KOPT-K1 (cell line): Measurements from ENCODE around the gene ALX4.
A peak's percentile ranks its signal among the peaks of the same experiment; 100 is the strongest.

Source experiments
- H3K27ac ChIP-seq: fragments of 200-600 bp; sonication (generic); 2 replicates; pipeline ENCODE4 v1.5.1; 2016; ENCODE audit warnings: antibody characterized with exemption, mild to moderate bottlenecking, low read depth, low read length; ENCODE audit not compliant: poor library complexity, severe bottlenecking
- H3K36me3 ChIP-seq: fragments of 200-600 bp; sonication (generic); 2 replicates; pipeline ENCODE4 v1.5.1; 2017; ENCODE audit warnings: antibody characterized with exemption, mild to moderate bottlenecking, low read length, moderate library complexity; ENCODE audit not compliant: insufficient read depth
- H3K9me3 ChIP-seq: fragments of 200-600 bp; sonication (generic); 2 replicates; pipeline ENCODE4 v1.5.1; 2017; ENCODE audit warnings: antibody characterized with exemption, low read length, mild to moderate bottlenecking; ENCODE audit not compliant: insufficient read depth, poor library complexity, severe bottlenecking

Gene ALX4

GRCh38 chr11:44264438-44264749, 45.5 kb downstream of the ALX4 start:
- Histone ChIP-seq H3K9me3 (no peaks in the 10 kb centered on the region), H3K27ac (no peak overlapping the region), H3K36me3 (no peaks in the 10 kb centered on the region)

GRCh38 chr11:44263738-44264437, 46.1 kb downstream of the ALX4 start:
- Histone ChIP-seq H3K36me3 (no peaks in the 10 kb centered on the region), H3K27ac (no peak overlapping the region), H3K9me3 (no peaks in the 10 kb centered on the region)

DNA sequence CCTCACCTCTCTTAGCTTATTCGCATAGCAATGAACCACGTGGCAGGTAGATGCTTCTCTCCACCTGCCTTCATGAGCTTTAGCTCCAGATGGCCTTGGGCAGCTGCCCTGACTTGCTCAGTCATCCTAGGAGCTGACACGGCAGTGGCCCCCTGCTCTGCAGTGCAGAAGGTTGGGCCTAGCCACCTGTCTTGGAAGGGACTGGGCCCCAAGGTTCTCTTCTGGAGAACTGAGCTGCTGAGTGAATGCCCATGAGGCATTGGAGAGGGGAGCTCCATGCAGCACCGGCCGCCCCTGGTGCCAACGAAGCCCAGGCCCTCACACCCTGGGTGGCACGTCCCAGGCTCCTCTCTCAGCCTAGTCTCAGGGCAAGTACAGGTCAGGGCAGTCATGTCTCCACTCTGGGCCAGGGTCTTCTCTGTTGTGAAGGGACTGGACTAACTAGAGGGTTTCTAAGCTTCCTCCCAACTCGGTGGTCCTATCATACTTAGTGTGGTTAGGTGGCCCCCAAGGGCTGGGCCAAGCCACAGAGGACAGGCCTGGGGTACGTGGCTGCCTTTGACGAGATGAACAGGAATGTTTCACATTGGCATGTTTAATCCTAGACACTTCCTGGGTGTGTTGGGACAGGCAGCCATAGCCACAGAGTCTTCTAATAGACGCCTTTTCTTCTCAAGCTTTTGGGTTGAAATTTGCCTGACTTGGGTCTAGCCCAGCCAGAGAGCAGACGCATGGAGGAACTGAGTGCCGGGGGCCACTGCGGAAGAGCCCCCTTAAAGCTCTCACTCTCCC, 47.9 kb downstream of the ALX4 start:
- no peaks in the 10 kb centered on the region for H3K9me3 ChIP-seq

DNA sequence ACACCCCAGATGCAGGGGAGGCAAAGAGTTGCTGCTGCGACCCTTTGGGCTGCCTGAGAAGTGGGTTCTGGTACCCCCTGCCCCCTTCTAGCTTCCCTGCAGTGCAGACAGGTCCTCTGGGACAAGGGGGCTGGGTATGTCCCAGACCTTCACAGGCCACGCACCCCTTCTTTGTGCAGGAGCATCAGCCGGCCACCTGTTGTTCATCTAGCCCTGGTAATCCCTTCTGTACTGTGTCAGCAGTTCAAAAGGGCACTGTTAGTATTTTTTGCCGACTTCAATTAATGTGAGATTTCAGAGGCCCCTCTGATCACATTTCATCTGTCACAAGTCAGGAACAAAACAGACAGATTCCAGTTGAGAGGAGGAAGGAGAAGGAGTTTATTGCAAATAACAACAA, 49.9 kb downstream of the ALX4 start:
- Histone ChIP-seq H3K9me3 (no peaks in the 10 kb centered on the region), H3K27ac (no peak overlapping the region), H3K36me3 (no peaks in the 10 kb centered on the region)

More for the DNA sequence above, 47.9 kb downstream of the ALX4 start:
- Histone ChIP-seq H3K36me3 (no peaks in the 10 kb centered on the region), H3K27ac (no peak overlapping the region)

GRCh38 chr11:44258839-44259420, 51.0 kb downstream of the ALX4 start:
- no peaks in the 10 kb centered on the region for H3K36me3 ChIP-seq

DNA sequence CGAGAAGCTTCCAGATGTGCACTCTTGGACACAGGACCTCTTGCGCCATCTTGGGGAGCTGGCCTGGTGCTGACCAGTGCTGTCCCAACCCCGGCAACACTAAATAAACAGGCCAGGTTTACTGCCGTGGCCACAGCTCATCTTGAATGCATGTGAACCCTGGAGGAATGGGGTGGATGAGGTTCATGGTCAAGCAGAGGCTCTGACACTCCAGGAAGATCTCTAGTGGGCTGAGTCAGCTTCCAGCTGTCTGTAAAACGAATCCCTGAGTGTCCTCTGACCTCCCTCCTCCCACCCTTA, 51.8 kb downstream of the ALX4 start:
- H3K36me3 ChIP-seq, result no peaks in the 10 kb centered on the region
- no peak overlapping the region for H3K27ac ChIP-seq
- H3K9me3 ChIP-seq, result peaks cover 4% of the 10 kb centered on the region

More at GRCh38 chr11:44258839-44259420, 51.0 kb downstream of the ALX4 start:
- H3K9me3 ChIP-seq, result no peaks in the 10 kb centered on the region
- H3K27ac ChIP-seq, result no peak overlapping the region

DNA sequence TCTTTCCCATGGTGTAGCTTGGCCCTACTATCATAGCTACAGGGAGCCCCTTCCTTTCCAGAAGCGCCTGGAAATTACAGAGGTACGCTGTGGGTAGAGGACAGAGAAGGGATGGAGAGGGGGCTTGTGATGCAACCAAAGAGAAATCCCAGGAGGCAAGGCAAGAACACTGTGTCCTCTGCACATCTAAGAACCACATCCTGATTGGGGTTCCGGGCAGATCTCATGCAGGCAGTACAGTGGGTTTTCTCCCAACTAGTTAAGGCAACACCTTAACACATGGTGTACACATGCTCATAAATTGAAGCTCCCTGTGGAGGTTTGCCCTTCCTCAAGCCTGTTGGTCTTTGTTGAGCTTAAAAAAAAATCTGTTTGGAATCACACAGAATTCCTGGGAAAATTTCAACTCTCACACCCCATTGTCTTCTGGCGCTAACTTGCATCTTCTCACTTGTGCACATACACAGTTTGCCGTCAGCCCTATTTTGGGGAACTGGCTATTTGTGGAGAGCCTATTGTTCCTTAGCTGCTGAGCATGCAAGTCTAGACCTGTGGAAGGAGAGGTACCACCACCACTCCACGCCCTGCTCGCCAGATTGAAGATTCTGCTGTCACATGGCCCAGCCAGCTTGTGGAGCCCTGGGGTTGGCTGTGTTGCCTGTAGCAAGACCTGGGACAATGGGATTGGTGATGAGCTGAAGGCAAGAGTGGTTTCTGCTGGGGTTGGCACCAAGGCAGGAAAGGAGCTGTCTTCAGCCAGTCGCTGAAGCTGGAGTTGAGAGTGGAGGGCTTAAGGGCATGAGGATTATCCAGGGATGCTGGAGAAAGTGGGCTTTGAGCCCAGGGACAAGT, 52.4 kb downstream of the ALX4 start:
- no peaks in the 10 kb centered on the region for H3K36me3 ChIP-seq
- H3K27ac ChIP-seq, result peak overlapping the region; percentile 43
- peaks cover 10% of the 10 kb centered on the region for H3K9me3 ChIP-seq

DNA sequence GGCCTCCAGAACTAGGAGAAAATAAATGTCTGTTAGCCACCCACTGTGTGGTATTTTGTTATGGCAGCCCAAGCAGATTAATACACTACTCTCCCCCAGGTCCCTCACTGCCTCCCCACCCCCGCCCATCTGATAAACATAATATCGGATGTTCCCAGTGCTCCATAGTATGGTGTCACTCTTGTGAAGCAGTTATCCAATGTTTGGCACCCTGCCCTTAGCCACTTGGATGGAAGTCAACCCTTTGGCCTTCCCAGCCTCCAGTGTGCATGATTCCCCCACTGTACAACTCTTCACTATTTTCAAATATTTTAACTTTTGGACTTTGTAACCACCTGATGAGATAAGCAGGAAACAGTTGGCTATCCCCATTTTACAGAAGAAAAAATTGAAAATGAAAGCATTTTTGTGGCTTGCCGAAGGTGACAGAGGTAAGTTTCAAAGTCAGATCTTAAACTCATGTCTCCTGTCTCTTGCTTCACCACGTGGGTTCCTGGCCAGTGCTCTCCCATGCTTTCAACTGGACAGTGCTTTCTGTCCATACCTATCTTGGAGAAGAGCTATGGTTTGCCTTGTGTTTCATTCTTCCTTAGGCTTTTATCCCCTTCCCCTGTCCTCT, 53.2 kb downstream of the ALX4 start:
- H3K27ac ChIP-seq, result peak overlapping the region; percentile 43

GRCh38 chr11:44255406-44256071, 54.4 kb downstream of the ALX4 start:
- Histone ChIP-seq H3K9me3 (peaks cover 18% of the 10 kb centered on the region), H3K27ac (no peak overlapping the region), H3K36me3 (no peaks in the 10 kb centered on the region)

More for the DNA sequence above, 53.2 kb downstream of the ALX4 start:
- Histone ChIP-seq H3K9me3 (peaks cover 18% of the 10 kb centered on the region), H3K36me3 (no peaks in the 10 kb centered on the region)

GRCh38 chr11:44252999-44253602, 56.8 kb downstream of the ALX4 start:
- Histone ChIP-seq H3K36me3 (no peaks in the 10 kb centered on the region), H3K27ac (no peak overlapping the region), H3K9me3 (peaks cover 18% of the 10 kb centered on the region)

DNA sequence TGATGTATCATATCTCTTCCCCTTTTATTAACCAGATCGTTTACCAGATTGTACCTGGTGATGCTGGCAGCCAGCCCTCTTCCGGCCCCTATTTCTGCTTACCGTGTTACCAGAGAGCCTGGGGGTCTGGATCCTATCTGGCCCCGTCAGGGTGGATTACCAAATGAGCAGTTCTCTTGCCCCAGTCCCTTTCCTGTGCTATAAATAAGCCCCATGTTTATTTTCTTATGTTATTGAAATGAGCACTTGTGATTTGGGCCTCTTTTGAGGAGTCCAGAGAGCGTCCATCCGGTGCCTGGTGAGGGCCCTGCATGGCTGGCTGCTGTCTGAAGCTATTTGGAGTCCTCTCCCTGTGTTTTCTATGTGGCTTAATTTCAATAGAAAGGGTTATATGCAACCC, 59.5 kb downstream of the ALX4 start:
- Histone ChIP-seq H3K27ac (no peak overlapping the region), H3K9me3 (peaks cover 18% of the 10 kb centered on the region), H3K36me3 (no peaks in the 10 kb centered on the region)

GRCh38 chr11:44248109-44248508, 61.8 kb downstream of the ALX4 start:
- peaks cover 14% of the 10 kb centered on the region for H3K9me3 ChIP-seq
- H3K36me3 ChIP-seq, result peaks cover 3% of the 10 kb centered on the region; the same call in 1 of the 2 replicates
- no peak overlapping the region for H3K27ac ChIP-seq

DNA sequence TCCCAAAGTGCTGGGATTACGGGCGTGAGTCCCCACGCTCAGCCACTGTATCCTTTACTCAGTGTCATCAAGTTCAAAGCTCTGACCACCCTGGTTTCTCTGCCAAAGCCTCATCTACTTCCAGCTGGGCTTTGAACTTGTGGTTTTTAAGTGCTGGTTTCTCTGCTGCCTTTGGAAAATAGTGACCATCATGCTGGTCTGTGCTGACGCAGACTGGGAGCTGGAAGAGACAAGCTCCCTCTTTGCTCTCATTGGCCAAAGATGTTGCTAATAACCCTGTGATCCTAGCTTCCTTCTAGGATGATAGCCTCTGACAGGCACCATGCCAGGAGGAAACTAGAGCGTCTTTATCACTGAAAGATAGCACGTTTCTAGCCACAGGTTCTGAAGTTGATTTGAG, 62.4 kb downstream of the ALX4 start:
- peaks cover 8% of the 10 kb centered on the region for H3K9me3 ChIP-seq
- H3K27ac ChIP-seq, result no peak overlapping the region
- H3K36me3 ChIP-seq, result peaks cover 3% of the 10 kb centered on the region; the same call in 1 of the 2 replicates

- Histone ChIP-seq H3K36me3 (peaks cover 3% of the 10 kb centered on the region; the same call in 1 of the 2 replicates), H3K9me3 (peaks cover under 1% of the 10 kb centered on the region), H3K27ac (no peak overlapping the region)
Observed at GRCh38 chr11:44246726-44247125, 63.2 kb downstream of the ALX4 start.
